GM19324 (cell line): ENCODE measurements around the gene PUM1.

Experiments used
- ATAC-seq: cut with Tn5 transposase; IDR thresholded peaks from one replicate; pipeline ENCODE4 v1.9.1; 2021; ENCODE audit warnings: mild to moderate bottlenecking, moderate library complexity; ENCODE audit not compliant: unreplicated experiment, low FRiP score

PUM1 gene

DNA sequence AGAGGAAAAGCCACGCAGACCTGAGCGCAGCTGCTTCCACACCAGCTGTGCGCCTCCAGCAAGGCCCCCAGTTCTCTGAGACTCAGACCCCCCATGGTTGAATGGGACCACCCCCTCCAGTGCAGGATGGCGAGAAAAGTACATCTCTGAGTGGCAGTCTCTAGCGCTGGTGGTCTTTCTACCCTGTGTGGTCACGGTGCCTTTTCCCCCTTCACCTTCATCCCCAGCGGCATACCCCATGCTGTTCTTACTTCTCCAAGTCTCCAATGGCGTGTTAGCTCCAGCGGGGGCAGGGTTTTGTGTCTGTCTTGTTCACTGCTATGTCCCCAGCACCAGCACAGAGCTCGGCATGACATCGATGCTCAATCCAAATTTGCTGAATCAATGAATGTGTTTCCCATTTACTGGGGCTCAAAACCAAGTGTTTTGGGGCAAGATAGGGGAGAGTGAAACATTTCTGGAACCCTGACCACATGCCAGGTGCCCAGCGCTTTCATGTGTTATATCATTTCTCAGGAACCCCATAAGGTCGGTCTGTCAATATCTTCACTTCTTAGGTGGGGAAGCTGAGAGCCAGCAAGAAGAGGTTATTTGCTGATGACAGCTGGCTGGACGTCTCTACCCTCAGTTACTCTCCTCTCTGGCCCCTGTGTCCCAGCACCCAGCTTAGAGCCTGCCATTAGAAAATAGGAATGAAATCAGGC is 156.0 kb downstream of the PUM1 start:
- ATAC-seq = no peak

DNA sequence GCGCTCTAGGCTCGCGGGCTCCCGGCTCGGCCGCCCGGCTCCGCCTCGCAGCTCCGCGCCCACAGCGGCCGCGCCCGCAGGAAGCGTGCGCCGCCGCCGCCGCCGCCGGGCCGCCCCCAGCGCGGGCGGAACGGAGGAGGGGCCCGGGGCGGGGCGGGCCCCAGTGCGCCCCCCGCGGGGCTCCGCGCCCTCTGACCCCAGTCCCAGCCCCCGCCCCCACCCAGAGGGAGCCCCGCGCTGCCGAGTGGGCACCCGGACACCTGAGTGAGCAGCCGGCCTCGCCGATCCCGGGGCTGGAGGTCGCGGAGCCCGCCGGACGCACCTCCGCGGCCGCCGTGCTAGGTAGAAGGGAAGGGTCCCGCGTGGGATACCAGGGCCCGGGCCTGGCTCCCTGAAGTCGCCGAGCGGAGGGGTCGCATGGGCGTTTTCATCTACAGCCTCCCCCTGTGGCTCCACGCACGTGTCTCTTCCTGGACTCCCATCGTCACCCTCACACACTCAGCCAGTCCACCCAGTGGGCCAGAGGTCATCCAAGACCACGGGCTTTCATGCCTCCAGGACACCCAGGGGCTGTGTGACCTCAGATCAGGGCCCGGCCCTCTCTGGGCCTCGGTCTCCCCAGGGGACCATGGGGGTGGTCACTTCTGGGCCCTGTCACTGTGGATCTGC is 156.7 kb downstream of the PUM1 start, which contains the start of gene SDC3:
TSS of gene SDC3 (minus strand) at position 63 of the 669 bp plus-strand sequence. CDS start 172 bp downstream, outside the sequence.
- ATAC-seq = no peak

DNA sequence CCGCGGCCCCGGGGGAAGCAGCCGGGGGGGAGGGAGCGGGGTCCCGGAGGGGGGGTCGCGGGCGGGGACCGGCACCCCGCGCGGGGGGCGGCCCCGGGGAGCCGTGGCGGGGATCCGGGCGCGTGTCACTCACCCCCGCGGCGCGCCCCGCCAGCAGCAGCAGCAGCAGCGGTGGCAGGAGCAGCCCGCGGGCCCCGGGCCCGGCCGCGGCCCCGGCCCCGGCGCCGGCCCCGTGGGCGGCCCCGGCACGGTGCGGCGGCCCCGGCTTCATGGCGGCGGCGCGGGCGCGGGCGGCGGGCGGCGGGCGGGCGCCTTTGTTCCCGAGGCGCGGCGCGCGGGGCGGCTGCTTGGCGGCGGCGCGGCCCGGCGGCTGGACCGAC is 157.2 kb downstream of the PUM1 start:
- ATAC-seq = no peak

DNA sequence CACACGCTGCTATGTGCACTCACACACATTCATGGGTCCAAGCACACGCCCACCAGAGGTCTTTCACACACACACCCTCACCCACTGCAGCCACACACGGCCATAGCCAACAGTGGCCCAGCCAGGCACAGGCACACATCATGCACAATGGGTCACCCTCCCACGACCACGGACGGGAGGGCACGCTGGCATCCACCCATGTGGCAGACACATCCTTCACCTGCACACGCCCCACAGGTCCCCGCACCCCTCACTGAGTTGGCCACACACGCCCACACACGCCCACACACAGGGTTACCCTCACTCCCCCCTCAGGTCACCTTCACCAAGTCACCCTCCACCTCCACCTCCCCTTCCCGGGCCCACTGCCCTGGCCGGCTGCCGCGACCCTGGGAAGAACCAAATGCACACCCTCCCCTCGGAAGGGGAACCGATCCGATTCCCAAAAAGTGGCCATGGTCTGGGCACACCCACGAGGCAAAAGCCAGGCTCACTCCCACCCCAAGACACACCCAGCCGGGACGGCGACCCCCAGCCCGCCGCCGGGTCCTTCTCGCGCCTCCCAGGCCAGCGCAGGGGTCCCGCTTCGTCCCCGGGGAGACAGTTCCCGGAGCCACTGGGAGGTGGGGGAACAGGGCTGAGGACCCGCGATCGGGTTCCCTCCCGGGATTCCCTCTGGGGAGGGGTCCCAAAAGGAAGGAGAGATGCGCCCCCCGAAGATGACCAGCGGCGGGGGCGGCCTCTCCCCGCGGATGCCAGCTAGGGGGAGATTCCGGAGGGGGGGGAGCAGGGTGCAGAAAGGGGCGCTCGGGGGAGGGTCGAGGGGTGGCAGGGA is 157.8 kb downstream of the PUM1 start:
- ATAC-seq = no peak

DNA sequence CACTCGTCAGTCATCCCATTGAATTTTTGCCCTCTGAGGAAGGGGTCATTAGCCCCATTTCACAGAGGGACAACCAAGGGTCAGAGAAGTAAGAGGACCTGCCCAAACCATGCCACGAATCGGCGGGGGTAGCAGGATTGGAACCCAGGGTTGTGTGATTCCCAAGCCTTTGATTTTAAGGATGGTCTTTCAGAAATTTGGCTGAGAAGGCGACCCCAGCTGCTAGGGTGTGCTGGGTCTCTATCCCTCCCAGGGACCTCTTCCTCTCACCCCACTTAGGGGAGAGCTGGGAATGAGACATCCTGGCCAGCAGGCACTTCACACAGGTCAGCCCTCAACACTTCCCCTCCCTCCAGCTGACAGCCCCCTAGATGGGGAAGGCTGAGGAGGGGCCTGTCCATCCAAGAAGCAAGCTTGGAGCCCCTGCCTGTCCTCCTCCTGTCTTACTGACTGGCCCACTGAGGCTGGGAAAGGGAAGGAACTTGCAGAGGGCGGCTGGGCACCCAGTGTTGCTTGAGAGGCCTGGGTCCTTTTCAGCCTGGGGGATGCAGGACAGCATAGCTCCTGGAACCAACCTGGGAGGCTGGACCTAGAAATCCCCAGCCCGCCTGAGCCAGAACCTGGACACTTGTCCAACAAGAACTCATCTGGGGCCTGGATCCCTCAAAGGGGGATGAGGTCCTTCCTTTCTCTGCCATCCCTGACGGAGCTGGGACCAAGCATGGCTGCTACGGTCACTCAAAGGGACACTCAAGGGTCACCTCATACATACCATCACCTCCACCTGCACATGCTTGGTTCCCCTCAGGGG is 158.7 kb downstream of the PUM1 start:
- ATAC-seq = no peak

DNA sequence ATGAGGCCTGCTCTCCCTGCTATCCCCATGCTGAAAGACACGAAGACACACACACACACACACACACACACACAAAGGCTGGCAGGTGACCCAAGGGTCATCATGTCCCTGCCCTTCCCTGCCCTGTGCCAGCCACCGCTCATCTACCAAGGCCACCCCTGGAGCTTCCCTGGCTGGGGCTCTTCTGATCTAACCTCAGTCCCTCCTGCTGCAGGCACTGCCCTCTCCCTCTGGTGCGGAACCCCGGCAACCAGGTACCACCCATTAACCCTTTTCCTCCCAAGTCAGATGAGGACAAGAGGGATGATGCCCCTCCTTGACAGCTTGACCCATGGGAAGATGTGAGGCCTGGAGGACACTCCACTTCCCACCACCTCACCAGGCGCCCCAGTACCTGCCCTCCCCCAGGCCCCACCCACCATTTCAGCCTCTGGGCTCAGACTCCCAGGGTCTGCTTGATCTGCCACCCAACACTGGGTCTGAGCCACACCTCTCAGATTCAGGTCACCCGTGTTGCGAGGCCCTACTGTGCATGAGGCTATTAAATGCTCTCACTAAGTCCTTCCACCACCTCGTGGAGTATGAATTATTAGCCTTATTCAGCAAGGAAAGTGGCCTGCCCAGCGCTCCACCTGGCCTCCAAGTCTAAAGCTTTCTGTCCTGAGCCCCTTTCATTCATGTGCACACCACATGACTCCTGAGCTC is 159.4 kb downstream of the PUM1 start:
- no peak for ATAC-seq

DNA sequence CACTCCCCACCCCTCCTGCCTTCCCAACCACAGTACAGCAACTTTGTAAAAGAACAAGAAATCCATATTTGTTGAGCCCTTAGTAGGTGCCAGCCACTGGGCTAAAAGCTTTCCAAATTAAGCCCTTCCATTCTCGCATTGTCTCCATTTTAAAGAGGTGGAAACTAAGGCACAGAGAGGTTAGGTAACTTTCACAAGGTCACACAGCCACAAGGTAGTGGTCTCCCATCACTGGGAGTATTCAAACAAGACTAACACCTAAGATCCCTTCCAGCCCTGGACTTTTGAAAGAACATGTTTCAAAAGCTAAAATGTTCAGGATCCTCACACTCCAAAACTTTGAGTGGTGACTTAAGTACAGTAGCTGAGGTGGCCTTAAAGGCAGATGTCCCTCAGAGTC is 160.1 kb downstream of the PUM1 start:
- ATAC-seq = no peak

DNA sequence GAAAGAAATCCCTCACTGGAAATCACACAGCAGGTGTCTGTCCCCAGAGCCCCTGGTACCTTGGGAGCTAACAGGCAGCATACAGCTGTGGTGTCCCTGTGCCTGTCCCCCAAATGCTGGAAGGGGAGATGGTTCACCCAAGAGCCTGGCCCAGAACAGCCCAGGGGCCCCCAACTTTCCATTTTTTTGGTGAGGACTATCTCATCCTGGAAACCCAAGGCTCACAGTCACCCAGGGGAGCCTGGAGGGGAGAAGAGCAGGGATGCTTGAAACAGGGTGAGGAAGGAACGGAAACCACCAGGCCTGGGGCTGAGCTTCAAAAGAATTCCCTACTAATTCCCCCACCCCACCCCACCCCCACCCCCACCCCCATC is 160.6 kb downstream of the PUM1 start:
- ATAC-seq = no peak

DNA sequence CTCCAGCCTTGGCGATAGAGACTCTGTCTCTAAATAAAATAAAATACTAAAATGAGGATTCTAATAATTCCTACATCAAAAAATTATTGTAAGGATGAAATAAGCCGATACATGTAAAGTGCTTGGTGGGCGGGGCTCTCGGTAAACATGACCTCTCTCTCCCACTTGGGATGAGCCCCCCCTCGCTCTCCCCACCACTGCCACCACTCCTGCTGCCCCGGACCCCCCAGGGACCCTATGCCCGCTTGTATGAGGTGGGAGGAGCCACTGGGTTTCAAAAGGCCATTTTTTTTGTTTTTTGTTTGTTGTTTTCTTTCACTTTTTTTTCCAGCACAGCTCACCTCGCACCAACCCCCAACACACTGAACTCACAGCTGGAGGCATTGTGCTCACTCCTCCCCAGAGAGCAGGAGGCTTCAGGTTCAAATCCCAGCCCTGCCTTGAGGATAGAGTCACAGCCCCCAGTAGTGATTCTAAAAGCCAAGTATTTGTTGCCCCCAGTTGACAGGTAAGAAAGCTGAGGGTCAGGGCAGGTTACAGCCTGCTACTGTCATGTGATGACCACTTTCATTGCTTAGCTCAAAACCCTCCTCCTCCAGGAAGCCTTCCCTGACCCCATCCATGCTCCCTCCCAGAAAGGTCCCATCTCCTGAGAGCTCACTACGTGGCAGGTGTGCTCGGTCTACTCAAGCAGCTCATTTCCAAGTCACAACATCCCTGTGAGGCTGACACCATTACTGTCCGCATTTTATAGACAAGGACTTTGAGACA is 161.1 kb downstream of the PUM1 start:
- no peak for ATAC-seq

DNA sequence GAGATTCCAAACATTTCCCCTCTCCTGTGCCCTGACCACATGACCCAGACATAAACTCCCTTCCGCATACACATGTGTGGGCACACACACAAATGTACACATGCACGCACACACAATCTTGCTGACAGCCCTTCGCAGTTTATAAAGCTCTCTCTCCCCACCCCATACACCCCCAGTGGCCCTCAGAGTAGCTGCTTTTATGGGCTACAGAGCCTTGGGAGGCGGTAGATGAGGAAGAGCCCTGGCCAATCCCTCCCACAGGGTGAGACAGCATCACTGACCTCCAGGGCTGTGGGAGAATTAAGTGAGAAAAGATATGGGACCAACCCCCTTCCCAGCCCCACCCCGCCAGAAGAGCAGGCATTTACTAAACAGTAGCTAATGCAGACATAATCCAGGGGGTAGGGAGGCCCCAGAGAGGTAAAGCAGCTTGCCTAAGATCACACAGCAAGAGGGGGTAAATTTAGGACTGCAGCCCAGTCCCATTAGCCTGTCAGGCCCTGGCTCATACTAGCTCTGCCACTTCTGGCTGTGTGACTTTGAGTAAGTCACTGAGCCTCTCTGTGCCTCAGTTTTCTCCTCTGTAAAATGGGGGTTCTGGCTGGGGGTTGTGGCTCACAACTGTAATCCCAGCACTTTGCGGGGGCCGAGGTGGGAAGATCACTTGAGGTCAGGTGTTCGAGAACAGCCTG is 162.0 kb downstream of the PUM1 start:
- no peak for ATAC-seq

DNA sequence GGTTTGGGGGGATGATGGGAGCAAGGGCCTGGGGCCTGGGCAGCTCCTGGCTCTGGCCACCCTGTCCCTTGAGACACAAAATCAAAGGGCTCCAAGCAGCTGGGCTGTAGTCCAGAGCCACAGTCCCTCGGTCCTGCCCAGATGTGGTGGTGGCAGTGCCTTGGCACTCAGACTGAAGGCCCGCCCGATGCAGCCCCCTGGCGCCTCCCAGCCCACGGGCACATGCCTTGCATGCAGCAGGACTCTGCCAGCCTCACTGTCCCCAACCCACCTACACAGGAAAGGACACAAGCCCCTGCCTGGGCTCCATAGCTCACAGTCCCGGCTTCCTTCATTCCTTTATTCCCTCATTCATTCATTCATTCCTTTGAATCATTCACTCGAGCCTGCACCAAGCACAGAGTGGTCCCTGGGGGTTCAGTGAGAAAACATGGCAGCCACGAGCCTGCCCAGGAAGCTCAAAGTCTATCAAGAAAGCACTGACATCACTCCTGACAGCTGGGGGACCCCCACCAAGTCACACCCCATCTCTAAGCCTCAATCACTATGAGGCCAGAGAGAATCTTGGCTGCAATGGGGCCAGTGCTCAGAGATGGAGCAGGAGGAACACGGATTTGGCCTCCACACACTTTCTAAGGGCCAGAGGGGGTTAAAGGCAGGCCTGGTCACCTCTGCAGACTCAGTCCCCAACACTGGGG is 162.8 kb downstream of the PUM1 start:
- ATAC-seq = no peak

DNA sequence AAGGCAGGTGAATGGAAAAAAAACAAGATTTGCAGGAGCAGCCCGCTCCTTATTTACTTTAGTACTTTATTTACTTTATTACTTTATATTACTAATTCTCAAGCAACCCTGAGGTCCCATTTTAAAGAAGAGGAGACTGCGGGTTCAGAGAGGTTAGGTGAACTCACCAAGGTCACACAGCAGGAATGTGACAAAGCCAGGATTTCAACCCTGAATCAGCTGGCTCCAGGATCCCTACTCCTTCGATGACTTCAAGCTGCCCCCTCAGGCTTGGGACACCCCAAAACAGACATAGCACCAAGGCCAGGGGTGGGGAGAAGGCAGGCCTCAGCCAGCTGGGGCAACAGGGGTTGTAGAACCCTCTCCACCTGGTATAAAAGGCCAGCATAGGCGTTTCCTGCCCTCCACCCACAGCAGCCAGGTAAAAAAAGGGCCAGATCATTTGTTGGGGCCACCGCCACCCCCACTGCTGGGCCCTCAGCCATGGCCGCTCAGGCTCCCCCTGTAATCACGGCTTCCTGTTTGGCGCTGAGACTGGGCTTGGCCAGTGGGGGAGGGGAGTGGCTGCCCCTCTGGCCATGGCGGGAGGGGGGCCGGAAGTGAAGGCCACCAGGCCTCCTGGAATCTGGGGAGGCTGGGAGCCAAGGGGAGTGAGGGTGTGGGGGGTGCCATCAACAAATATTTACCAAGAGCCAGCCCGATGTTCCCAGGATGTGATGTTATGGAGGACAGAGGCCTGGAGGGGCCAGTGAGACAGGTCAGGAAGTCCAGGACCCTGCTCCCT is 163.5 kb downstream of the PUM1 start:
- ATAC-seq = no peak

DNA sequence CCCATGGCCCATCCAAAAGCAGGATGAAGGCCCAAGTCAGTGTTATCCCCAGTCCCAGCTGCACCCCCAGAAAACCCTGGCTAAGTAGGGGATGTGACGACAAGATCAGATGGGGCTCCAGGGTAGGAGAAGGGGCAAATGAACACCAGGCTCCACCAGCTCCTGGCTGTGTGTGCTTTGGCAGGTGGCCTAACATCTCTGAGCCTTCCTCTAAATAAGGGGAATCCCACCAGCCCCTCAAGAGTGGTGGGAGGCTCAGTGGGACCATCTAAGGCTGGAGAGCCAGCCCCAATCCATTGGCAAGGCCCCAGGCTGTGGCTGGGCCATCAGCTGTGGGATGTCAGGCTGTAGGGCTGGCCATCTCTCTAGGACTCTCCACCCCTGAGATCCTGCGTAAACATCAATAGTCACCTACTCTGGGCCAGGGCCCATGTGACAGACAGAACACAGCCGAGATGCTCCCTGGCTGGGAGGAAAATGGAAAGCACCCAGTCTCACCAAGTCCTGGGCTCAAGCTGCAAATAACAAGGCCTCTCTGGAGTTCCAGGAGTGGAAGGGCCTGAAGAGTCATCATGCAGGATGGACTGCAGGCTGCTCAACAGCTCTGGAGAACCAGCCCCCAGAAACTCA is 164.5 kb downstream of the PUM1 start:
- no peak for ATAC-seq

DNA sequence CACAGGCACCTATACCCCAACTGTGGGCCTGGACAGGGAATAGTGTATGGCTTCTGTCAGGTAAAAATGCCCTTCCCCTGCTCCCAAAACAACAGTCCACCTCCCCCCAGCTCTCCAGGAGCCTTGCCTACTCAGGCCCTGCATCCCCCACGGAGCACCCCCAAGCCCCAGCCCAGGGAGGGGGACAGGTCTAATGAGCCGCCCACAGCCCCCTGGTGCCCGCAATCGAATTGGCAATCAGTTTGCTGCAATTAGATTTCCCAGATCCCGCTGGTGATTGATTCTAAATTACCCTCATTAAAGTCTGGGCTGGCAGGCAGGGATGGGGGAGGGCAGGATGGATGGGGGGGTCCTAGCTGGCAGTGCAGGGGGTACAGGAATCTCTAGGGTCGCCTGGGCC is 165.0 kb downstream of the PUM1 start:
- ATAC-seq = no peak

DNA sequence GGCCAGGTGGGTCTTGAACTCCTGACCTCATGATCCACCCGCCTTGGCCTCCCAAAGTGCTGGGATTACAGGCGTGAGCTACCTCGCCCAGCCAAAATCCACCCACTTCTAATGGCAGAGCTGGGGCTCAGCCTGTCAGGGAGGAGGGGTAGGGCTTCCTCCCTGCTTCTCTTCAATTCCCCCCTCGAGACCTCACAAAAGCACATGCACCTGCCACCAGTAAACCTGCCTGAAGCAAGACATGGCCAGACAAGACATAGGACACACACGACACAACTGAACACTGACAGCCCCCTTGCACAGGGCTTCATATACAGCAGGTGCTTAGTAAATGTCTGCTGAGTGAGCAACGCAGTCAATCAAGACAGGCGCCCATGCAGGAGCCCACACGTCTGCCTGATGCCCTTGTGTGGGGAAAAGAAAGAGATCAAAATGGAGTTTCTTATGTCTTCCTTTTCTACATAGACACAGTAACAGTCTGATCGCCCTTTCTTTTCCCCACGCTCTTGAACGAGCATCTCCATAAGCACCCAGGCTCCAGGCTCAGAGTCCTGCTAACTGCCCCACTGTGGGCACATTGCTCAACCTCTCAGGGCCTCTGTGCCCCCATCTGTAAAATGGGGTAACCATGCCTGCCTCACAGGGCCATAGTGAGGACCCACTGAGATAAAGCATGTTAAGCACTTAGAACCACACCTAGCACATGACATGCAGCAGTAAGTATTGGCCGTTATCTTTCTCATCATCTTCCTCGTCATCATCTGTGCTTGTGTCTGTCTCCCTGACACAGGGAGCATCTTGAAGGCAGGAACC is 165.7 kb downstream of the PUM1 start:
- no peak for ATAC-seq
